ENCODE measurements around the gene CHD6.

CHD6 gene

DNA sequence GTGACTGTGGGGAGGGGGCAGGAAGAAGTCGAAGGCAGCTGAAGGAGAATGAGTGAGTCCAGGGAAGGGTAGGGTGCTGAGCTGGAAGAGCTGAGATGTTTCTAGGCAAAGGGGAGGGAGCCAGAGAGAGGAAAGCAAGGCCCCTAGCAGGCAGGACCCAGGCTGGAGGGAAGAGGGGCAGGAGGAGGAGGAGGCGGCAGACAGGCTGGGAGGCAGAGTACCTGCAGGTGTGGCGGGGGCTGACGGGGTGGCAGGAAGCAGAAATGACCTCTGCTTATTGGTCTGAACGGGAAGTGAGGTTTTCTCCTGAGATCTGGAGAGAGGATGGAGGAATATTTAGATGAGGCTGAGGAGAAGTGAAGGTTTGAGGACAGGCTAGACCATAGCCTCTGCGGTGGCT, 240.9 kb downstream of the CHD6 start:
- no peak overlapping the region for H3K27ac ChIP-seq (ENCODE audit: extremely low read depth, low read depth, low read length)
- H3K36me3 ChIP-seq (ENCODE audit: control insufficient read depth in 2 of 2, insufficient read depth in 1 of 2, low read length in 2 of 2), result no peaks in the 10 kb centered on the region
- H3K4me1 ChIP-seq (ENCODE audit: control insufficient read depth, insufficient read depth, low read length), result no peaks in the 10 kb centered on the region
- CTCF ChIA-PET, result interaction anchor here (0.5 to 0.6 kb wide), 2 partner anchors 54 to 127 kb away, joined by 3 read pairs; no protein-coding TSS in a partner anchor
- no peak for TF ChIP-seq ZNF416 (tag by site-specific recombination; IDR thresholded peaks at IDR 0.05)
- TF ChIP-seq, protein P1, sequence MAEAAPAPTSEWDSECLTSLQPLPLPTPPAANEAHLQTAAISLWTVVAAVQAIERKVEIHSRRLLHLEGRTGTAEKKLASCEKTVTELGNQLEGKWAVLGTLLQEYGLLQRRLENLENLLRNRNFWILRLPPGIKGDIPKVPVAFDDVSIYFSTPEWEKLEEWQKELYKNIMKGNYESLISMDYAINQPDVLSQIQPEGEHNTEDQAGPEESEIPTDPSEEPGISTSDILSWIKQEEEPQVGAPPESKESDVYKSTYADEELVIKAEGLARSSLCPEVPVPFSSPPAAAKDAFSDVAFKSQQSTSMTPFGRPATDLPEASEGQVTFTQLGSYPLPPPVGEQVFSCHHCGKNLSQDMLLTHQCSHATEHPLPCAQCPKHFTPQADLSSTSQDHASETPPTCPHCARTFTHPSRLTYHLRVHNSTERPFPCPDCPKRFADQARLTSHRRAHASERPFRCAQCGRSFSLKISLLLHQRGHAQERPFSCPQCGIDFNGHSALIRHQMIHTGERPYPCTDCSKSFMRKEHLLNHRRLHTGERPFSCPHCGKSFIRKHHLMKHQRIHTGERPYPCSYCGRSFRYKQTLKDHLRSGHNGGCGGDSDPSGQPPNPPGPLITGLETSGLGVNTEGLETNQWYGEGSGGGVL (tag by site-specific recombination; IDR thresholded peaks at IDR 0.05), result 0 out of 2 replicates have a peak, but pooled peaks have one; percentile 4
- POLR2A ChIA-PET, result no interaction called here
- H3K9me3 ChIP-seq (ENCODE audit: control insufficient read depth, insufficient read depth, low read depth, low read length), result no peaks in the 10 kb centered on the region
- H3K4me3 ChIP-seq (ENCODE audit: low read depth, low read length), result no peak overlapping the region

DNA sequence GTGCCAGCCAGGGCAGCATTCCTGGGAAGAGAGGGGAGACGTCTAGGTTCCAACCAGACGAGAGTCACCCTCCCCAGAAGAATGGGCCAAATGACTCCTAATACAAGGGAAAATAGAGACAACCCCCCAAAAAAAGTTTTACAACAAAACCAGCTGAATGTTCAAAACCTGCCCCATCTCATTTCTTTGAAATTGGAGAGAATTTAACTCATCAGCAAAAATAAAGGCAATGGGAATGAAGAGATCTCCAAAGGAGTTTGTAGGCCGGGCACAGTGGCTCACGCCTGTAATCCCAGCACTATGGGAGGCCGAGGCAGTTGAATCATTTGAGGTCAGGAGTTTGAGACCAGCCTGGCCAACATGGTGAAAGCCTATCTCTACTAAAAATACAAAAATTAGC, 241.8 kb downstream of the CHD6 start:
- Histone ChIP-seq H3K27ac (ENCODE audit: extremely low read depth, low read depth, low read length) (no peak overlapping the region), H3K4me1 (ENCODE audit: control insufficient read depth, insufficient read depth, low read length) (no peaks in the 10 kb centered on the region), H3K9me3 (ENCODE audit: control insufficient read depth, insufficient read depth, low read depth, low read length) (no peaks in the 10 kb centered on the region), H3K36me3 (ENCODE audit: control insufficient read depth in 2 of 2, insufficient read depth in 1 of 2, low read length in 2 of 2) (no peaks in the 10 kb centered on the region), H3K4me3 (ENCODE audit: low read depth, low read length) (no peak overlapping the region)
- POLR2A ChIA-PET, result interaction anchor here (0.6 kb wide), 1 partner anchor 242 kb away, joined by 3 read pairs; the partner anchor contains the start of gene CHD6
- TF ChIP-seq, protein P2, sequence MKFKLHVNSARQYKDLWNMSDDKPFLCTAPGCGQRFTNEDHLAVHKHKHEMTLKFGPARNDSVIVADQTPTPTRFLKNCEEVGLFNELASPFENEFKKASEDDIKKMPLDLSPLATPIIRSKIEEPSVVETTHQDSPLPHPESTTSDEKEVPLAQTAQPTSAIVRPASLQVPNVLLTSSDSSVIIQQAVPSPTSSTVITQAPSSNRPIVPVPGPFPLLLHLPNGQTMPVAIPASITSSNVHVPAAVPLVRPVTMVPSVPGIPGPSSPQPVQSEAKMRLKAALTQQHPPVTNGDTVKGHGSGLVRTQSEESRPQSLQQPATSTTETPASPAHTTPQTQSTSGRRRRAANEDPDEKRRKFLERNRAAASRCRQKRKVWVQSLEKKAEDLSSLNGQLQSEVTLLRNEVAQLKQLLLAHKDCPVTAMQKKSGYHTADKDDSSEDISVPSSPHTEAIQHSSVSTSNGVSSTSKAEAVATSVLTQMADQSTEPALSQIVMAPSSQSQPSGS (tag by site-specific recombination; IDR thresholded peaks at IDR 0.05; ENCODE audit: low read depth), result no peak
- TF ChIP-seq TRIM28 (IDR thresholded peaks at IDR 0.05; ENCODE audit: borderline replicate concordance, low read length) (no peak), ZNF549 (tag by site-specific recombination; IDR thresholded peaks at IDR 0.05) (no peak), ZNF629 (tag by site-specific recombination; IDR thresholded peaks at IDR 0.05) (no peak), KLF1 (tag by site-specific recombination; IDR thresholded peaks at IDR 0.05) (no peak), ZNF366 (tag by site-specific recombination; conservative IDR thresholded peaks at IDR 0.05) (no peak), ZNF292 (tag by site-specific recombination; IDR thresholded peaks at IDR 0.05; ENCODE audit: borderline replicate concordance, low read depth) (no peak), OSR2 (tag by site-specific recombination; IDR thresholded peaks at IDR 0.05) (no peak), ZNF133 (tag by site-specific recombination; IDR thresholded peaks at IDR 0.05) (no peak), ZIC2 (tag by site-specific recombination; IDR thresholded peaks at IDR 0.05) (no peak), GFI1B (tag by site-specific recombination; IDR thresholded peaks at IDR 0.05) (no peak), ZNF768 (tag by site-specific recombination; IDR thresholded peaks at IDR 0.05) (no peak), ZNF24 (tag by site-specific recombination; IDR thresholded peaks at IDR 0.05) (no peak), ZNF155 (tag by site-specific recombination; IDR thresholded peaks at IDR 0.05) (no peak), ZEB2 (tag by site-specific recombination; IDR thresholded peaks at IDR 0.05) (no peak), ZNF792 (tag by site-specific recombination; IDR thresholded peaks at IDR 0.05) (no peak), ZNF658 (tag by site-specific recombination; IDR thresholded peaks at IDR 0.05) (no peak), ZNF138 (tag by site-specific recombination; IDR thresholded peaks at IDR 0.05; ENCODE audit: borderline replicate concordance) (no peak)
- TF ChIP-seq, protein P3, sequence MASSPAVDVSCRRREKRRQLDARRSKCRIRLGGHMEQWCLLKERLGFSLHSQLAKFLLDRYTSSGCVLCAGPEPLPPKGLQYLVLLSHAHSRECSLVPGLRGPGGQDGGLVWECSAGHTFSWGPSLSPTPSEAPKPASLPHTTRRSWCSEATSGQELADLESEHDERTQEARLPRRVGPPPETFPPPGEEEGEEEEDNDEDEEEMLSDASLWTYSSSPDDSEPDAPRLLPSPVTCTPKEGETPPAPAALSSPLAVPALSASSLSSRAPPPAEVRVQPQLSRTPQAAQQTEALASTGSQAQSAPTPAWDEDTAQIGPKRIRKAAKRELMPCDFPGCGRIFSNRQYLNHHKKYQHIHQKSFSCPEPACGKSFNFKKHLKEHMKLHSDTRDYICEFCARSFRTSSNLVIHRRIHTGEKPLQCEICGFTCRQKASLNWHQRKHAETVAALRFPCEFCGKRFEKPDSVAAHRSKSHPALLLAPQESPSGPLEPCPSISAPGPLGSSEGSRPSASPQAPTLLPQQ (tag by site-specific recombination; IDR thresholded peaks at IDR 0.05), result no peak
- CTCF ChIA-PET, result no interaction called here
